HG03442 (cell line): ENCODE results near the gene LHX6.

Experiments
- ATAC-seq: cut with Tn5 transposase; IDR thresholded peaks from one replicate; pipeline ENCODE4 v1.9.1; 2021; ENCODE audit warnings: mild to moderate bottlenecking, moderate library complexity; ENCODE audit not compliant: unreplicated experiment

The LHX6 gene

GRCh38 chr9:122236681-122237080 lies 7.9 kb upstream of the LHX6 start:
- no peak for ATAC-seq

DNA sequence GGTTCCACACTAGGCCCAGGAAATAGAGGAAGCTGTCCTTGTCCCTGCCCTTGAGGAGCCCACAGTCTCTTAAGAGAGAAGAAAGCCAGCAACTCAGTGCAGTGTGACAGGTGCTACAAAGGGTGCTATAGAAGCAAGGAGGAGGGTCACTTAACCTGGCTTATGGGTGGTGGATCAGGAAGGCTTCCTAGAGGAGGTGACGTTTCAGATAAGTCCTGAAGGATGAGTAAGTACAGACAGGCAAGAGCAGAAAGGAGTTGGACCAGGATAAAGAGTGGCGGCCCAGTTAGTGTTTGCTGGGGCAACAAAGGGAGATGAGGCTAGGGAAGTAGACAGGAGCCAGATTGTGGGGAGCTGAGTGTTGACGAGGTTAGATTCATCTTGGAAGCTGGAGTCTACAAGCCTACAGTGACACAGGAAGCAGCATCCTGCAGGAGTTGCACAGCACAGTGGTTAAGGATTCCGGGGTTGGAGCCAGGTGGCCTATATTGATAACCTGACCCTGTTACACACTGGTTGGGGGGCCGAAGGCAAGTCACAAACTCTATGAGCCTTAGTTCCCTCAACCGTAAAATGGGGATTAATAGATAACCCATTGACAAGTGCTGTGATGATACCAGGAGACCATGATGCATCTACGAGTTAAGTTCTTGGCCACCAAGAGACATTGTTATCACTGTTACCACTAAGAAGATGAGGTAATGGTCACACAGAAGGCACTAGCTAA lies 5.4 kb upstream of the LHX6 start:
- no peak for ATAC-seq

DNA sequence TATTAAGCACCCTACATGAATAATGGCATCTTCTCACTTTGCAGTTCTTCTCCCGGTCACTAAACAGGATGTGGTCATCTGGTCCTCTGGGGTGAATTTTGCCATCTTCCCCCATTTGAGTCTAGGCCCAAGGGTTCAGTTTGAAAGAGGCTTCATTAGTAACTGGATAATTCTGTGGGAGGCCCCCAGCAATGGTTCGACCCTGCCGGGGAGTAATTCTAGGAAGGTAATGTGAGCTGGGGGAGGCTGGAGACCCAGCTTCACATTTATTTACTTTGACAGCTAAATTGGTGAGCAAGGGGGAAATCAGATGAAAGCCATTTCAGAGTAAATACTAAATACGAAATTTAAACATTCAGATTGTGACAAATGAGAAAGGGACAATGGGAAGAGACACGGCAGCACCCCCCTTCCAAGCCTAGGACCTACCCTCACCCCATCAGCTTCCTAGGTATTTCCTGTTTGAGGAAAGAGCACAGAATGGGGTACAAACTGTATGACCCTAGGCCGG lies 4.1 kb upstream of the LHX6 start:
- no peak for ATAC-seq

GRCh38 chr9:122229485-122229837 lies 704 bp upstream of the LHX6 start:
- ATAC-seq = no peak

GRCh38 chr9:122228191-122228567 lies 578 bp downstream of the LHX6 start:
- ATAC-seq = no peak

- no peak for ATAC-seq
These were observed 1.2 kb downstream of the LHX6 start for GRCh38 chr9:122227575-122227900.

- ATAC-seq = no peak
These were observed 1.8 kb downstream of the LHX6 start for GRCh38 chr9:122226758-122227574.

- ATAC-seq = no peak
These were observed 2.5 kb downstream of the LHX6 start for GRCh38 chr9:122226142-122226757.

DNA sequence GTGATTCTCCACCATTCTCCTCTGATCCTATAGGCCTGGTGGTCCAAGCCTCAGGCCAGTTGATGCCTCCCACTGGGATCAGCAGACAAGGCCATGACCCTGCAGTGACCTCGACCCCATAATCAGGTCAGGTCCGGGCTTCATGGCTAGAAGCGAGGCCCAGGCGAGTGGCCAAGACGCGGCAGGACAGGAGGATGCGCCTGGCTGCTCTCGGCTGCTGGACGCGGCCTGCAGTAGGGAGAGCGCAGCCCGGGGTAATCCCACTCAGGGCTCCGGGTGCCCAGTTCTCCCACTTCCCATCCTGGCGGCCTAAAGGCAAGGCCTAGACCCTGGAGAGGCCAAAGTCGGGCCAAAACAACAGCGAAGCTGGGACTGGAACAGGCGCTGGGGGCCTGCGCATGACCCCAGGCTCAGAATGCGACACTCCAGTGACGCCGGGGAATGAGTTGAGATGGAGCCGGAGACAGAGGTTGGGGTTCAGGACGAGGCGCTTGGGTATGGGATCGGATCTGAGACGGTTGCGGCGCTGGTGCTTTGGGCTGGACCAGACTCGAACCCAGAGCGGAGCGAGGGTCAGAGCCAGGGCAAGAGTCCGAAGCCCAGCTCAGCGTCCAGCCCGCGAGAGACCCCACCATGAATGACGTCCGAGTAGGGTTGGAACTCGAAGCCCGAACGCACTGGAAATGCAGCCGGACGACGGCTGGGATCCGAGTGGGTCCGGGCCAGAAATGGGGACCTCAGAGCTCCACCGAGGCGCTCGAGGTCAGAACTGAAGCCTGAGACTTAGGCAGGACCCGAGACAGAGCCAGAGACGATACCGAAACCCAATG lies 3.2 kb downstream of the LHX6 start:
- no peak for ATAC-seq

DNA sequence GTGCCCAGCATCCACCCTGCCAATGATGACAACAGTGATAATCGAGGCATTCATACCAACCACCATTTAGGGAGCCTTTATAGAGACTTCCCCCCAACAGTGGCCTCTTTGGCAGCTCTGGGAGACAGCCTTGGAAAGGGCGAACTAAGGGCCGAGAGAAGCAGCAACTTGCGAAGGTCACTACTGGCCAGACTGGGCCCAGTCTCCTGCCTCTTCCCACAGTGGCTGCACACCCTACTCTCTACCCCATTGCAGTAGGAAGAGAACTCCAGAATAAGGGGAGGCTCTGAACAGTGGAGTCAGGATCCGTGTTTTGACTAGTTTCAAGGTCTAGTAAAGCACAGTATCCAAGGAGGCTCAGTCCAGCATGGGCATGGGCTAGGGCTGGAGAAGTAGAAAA lies 5.3 kb downstream of the LHX6 start:
- ATAC-seq = no peak

GRCh38 chr9:122222791-122223190 lies 6.0 kb downstream of the LHX6 start:
- no peak for ATAC-seq

- no peak for ATAC-seq
These were observed 7.5 kb downstream of the LHX6 start for GRCh38 chr9:122221183-122221811.

GRCh38 chr9:122220673-122221182 lies 8.0 kb downstream of the LHX6 start:
- no peak for ATAC-seq

DNA sequence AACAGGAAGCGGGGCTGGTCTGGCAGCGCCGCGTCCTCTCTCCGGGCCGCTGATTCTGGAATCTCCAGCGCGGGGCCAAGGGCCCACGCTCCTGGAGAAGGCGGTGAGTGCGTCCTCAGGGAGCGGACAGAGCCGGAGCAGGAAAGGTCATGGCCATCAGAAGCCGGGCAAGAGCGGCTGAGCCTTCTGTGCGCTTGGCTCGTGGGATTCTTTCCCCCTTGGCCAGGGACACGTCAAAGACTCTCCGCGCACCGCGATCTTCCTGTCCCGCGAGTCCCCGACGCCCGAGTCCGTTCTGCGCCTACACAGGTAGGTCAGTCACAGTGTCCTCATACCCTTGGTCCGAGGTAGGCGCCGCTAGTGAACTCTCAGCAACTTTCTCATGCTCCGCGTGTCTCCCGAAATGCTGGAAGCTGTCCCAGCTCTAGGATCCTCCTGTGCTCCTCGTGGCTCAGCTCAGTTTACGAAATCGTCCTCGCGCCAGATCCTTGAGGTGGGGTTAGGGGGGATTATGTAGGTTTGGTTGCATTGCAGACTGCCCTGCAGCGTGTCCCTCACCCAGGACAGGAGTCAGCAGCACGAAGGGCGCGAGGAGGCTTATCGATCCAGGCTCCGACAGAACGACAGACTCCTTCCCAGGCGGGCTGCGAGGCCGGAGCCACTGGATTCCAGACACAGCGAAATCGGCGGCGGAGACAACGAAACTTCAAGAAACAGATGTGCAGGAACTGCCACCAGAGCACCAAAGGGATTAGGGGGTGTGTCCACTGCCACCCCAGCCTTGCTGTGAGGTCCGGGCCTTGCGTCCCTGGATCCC lies 8.7 kb downstream of the LHX6 start:
- ATAC-seq = no peak

GRCh38 chr9:122218935-122219855 lies 9.6 kb downstream of the LHX6 start:
- no peak for ATAC-seq

DNA sequence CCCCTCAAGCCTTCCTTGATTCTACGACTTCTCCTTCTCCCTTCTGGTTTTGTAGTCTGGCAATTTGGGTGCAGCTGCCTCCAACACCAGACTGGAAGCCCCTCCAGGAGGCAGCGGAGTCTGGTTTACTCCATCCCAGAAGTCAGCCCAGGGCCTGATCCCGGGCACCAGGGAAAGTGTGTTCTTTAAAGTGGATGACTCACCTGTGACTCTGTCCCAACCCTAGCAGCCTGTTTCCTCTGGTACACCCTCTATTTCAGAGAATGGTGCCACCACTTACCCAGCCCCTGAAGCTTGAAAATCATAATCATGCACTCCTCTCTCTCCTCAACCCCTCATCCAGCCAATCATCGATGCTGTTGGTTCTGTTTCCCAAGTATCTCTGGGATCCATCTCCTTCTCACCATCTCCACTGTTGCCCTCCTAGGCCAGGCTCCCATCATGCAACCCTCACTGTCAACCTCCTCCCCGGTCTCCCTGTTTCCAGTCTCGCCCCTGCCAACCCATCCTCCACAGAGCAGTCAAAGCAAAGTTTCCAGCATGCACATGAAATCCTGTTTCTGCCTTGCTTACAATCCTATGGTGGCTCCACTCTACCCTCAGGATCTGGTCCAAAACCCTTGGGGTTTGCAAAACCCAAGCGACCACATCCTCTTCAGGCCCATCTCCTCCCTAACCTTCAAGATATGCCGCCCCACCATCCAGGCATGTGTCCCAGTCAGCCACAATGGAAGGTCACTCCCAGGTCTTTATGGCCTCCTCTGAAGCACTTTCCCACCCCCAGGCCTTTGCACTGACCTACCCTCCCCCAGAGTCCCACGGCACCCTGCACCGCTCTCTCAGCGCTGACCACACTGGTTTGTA lies 10.5 kb downstream of the LHX6 start:
- ATAC-seq = no peak

DNA sequence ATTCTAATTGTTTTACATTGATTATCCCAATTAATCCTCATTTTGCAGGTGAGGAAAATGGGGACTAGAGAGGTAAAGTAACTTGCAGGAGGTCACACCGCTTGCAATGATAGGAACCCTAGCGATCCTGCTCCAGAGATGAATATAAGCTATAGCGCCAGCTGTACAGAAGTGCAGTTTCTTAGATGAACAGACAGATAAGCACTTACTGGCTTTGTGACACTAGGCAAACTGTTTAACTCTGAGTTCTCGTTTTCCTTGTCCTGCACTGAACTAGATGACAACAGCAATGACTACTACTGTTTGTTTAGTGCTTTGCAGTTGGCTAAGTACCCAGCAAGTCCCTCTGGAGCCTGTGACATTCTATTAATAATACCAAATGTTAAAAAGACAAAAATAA lies 11.1 kb downstream of the LHX6 start:
- ATAC-seq = no peak
